ENCODE data around the gene PAF1. TPM values are rescaled to one million over a fixed set of nuclear protein-coding genes. Genes with fewer than 3 reads are reported as not detected.
A peak's percentile ranks its signal among the peaks of the same experiment; 100 is the strongest.

Gene PAF1
- total and polyA plus RNA-seq, 2 donors (not counting 1 experiment from before 2014, with no cell fraction given) = 46.4 to 65.5 TPM

- no peak for TF ChIP-seq CTCF (conservative IDR thresholded peaks at IDR 0.05 in 1 of 2, IDR thresholded peaks at IDR 0.05 in 1 of 2; ENCODE audit: low read depth in 1 of 2, low read length in 2 of 2)
- TF ChIP-seq EZH2 (IDR thresholded peaks at IDR 0.05; ENCODE audit: low read length, missing control alignments) = no peak
- Histone ChIP-seq H4K20me1 (ENCODE audit: control insufficient read depth, extremely low read depth, insufficient read depth, low read length) (no peaks in the 10 kb centered on the region), H3K4me1 (ENCODE audit: control insufficient read depth, extremely low read depth, insufficient read depth, low read length) (peaks cover 2% of the 10 kb centered on the region), H3K9ac (ENCODE audit: insufficient read depth, low read length) (no peak overlapping the region), H3K9me3 (ENCODE audit: control insufficient read depth, insufficient read depth, low read depth, low read length) (no peaks in the 10 kb centered on the region), H3K27me3 (ENCODE audit: control insufficient read depth, insufficient read depth, low read length) (no peaks in the 10 kb centered on the region), H3K4me2 (ENCODE audit: extremely low read depth, insufficient read depth, low read length) (no peak overlapping the region), H3K79me2 (ENCODE audit: control insufficient read depth, insufficient read depth, low read length) (peaks cover 6% of the 10 kb centered on the region), H3K27ac (ENCODE audit: insufficient read depth, low read length) (no peak overlapping the region), H3K4me3 (replicated peaks in 1 of 4; ENCODE audit: control extremely low read depth in 1 of 4, insufficient read depth in 1 of 4, low read depth in 3 of 4, low read length in 4 of 4) (no peak overlapping the region), H2AFZ (ENCODE audit: low read length) (no peak overlapping the region), H3K36me3 (ENCODE audit: control insufficient read depth, insufficient read depth, low read length) (peaks cover 34% of the 10 kb centered on the region)
- DNase-seq (ENCODE audit: low read depth in 2 of 2) = no peak
Observed at GRCh38 chr19:39356073-39356472, 34.8 kb downstream of the PAF1 start.

- Histone ChIP-seq H3K79me2 (ENCODE audit: control insufficient read depth, insufficient read depth, low read length) (peaks cover 6% of the 10 kb centered on the region), H2AFZ (ENCODE audit: low read length) (no peak overlapping the region), H3K27me3 (ENCODE audit: control insufficient read depth, insufficient read depth, low read length) (no peaks in the 10 kb centered on the region), H3K27ac (ENCODE audit: insufficient read depth, low read length) (no peak overlapping the region), H3K4me2 (ENCODE audit: extremely low read depth, insufficient read depth, low read length) (no peak overlapping the region), H3K4me3 (replicated peaks in 1 of 4; ENCODE audit: control extremely low read depth in 1 of 4, insufficient read depth in 1 of 4, low read depth in 3 of 4, low read length in 4 of 4) (no peak overlapping the region), H3K9ac (ENCODE audit: insufficient read depth, low read length) (no peak overlapping the region), H3K36me3 (ENCODE audit: control insufficient read depth, insufficient read depth, low read length) (peaks cover 28% of the 10 kb centered on the region), H3K9me3 (ENCODE audit: control insufficient read depth, insufficient read depth, low read depth, low read length) (no peaks in the 10 kb centered on the region), H3K4me1 (ENCODE audit: control insufficient read depth, extremely low read depth, insufficient read depth, low read length) (peaks cover 2% of the 10 kb centered on the region), H4K20me1 (ENCODE audit: control insufficient read depth, extremely low read depth, insufficient read depth, low read length) (no peaks in the 10 kb centered on the region)
- no peak for DNase-seq (ENCODE audit: low read depth in 2 of 2)
- TF ChIP-seq EZH2 (IDR thresholded peaks at IDR 0.05; ENCODE audit: low read length, missing control alignments) (no peak), CTCF (conservative IDR thresholded peaks at IDR 0.05 in 1 of 2, IDR thresholded peaks at IDR 0.05 in 1 of 2; ENCODE audit: low read depth in 1 of 2, low read length in 2 of 2) (no peak)
Observed at GRCh38 chr19:39355253-39355652, 35.7 kb downstream of the PAF1 start.

- H3K36me3 ChIP-seq (ENCODE audit: control insufficient read depth, insufficient read depth, low read length) = peaks cover 25% of the 10 kb centered on the region
- H3K9me3 ChIP-seq (ENCODE audit: control insufficient read depth, insufficient read depth, low read depth, low read length) = no peaks in the 10 kb centered on the region
- peak overlapping the region; percentile 17 for H3K27ac ChIP-seq (ENCODE audit: insufficient read depth, low read length)
- peaks cover 21% of the 10 kb centered on the region for H3K79me2 ChIP-seq (ENCODE audit: control insufficient read depth, insufficient read depth, low read length)
- H3K4me3 ChIP-seq (replicated peaks in 1 of 4; ENCODE audit: control extremely low read depth in 1 of 4, insufficient read depth in 1 of 4, low read depth in 3 of 4, low read length in 4 of 4) = no peak overlapping the region
- no peak overlapping the region for H3K4me2 ChIP-seq (ENCODE audit: extremely low read depth, insufficient read depth, low read length)
- H3K27me3 ChIP-seq (ENCODE audit: control insufficient read depth, insufficient read depth, low read length) = no peaks in the 10 kb centered on the region
- no peak for DNase-seq (ENCODE audit: low read depth in 2 of 2)
- no peak overlapping the region for H2AFZ ChIP-seq (ENCODE audit: low read length)
- TF ChIP-seq CTCF (conservative IDR thresholded peaks at IDR 0.05 in 1 of 2, IDR thresholded peaks at IDR 0.05 in 1 of 2; ENCODE audit: low read depth in 1 of 2, low read length in 2 of 2) = no peak
- TF ChIP-seq EZH2 (IDR thresholded peaks at IDR 0.05; ENCODE audit: low read length, missing control alignments) = no peak
- H4K20me1 ChIP-seq (ENCODE audit: control insufficient read depth, extremely low read depth, insufficient read depth, low read length) = no peaks in the 10 kb centered on the region
- H3K4me1 ChIP-seq (ENCODE audit: control insufficient read depth, extremely low read depth, insufficient read depth, low read length) = peaks cover 2% of the 10 kb centered on the region
- H3K9ac ChIP-seq (ENCODE audit: insufficient read depth, low read length) = no peak overlapping the region
Observed at GRCh38 chr19:39352381-39353255, 38.3 kb downstream of the PAF1 start.
